Common myeloid progenitor, CD34-positive (primary cell): ENCODE measurements around the gene CD160.

Experiments used
- CTCF ChIA-PET: fragments of 350-600 bp; sonication (Branson Sonifier 250); formaldehyde crosslinking; loops from one replicate; lab custom pipeline; 2021; ENCODE audit warnings: antibody characterized with exemption; lab: Charles Lee
- POLR2A ChIA-PET: fragments of 350-600 bp; sonication (Branson Sonifier 250); formaldehyde crosslinking; loops from one replicate; lab custom pipeline; 2021; ENCODE audit warnings: antibody characterized with exemption; lab: Charles Lee
- DNase-seq, 3 donors: peaks; one replicate each; pipeline versions ENCODE4 v3.0.0 to v3.0.0-alpha.2; 2013
- H3K27ac ChIP-seq, 2 experiments: 1 replicate in 1 of 2; 2 replicates in 1 of 2; pipeline ENCODE4 v1.7.0; 2013; ENCODE audit warnings: inconsistent platforms in 2 of 2, low read length in 2 of 2, mild to moderate bottlenecking in 2 of 2, low read depth in 1 of 2, moderate library complexity in 1 of 2; ENCODE audit not compliant: severe bottlenecking in 2 of 2, insufficient read depth in 1 of 2, poor library complexity in 1 of 2
- H3K27me3 ChIP-seq, 5 experiments: replicated peaks in 2 of 5; 1 replicate in 3 of 5; 2 replicates in 2 of 5; pipeline versions ENCODE4 v1.6.1 to v1.7.0; 2013; ENCODE audit warnings: low read length in 4 of 5, mild to moderate bottlenecking in 2 of 5, moderate library complexity in 2 of 5, inconsistent platforms in 1 of 5; ENCODE audit not compliant: insufficient read depth in 5 of 5, control insufficient read depth in 4 of 5
- H3K36me3 ChIP-seq, 4 experiments: 1 replicate in 2 of 4; 2 replicates in 2 of 4; pipeline versions ENCODE4 v1.6.1 to v1.7.0; 2013; ENCODE audit warnings: low read length in 3 of 4, control low read depth in 1 of 4, mild to moderate bottlenecking in 1 of 4; ENCODE audit not compliant: control insufficient read depth in 4 of 4, insufficient read depth in 4 of 4
- H3K4me1 ChIP-seq, 4 experiments: 1 replicate in 3 of 4; 2 replicates in 1 of 4; pipeline versions ENCODE4 v1.6.1 to v1.7.1; 2013; ENCODE audit warnings: low read length in 3 of 4, mild to moderate bottlenecking in 3 of 4, control low read depth in 1 of 4, inconsistent platforms in 1 of 4, moderate library complexity in 1 of 4; ENCODE audit not compliant: control insufficient read depth in 4 of 4, insufficient read depth in 4 of 4; ENCODE audit errors: control extremely low read depth in 1 of 4
- H3K4me3 ChIP-seq, 7 experiments: 1 replicate in 4 of 7; 2 replicates in 3 of 7; pipeline versions ENCODE4 v1.5.1 to v1.7.0; 2013; ENCODE audit warnings: mild to moderate bottlenecking in 7 of 7, low read length in 6 of 7, moderate library complexity in 6 of 7, inconsistent platforms in 2 of 7, low read depth in 2 of 7, control low read depth in 1 of 7; ENCODE audit not compliant: insufficient read depth in 4 of 7, control insufficient read depth in 1 of 7; ENCODE audit errors: extremely low read depth in 1 of 7
- H3K9me3 ChIP-seq, 5 experiments: 1 replicate in 4 of 5; 2 replicates in 1 of 5; pipeline versions ENCODE4 v1.6.1 to v1.7.1; 2013; ENCODE audit warnings: low read length in 4 of 5, mild to moderate bottlenecking in 2 of 5, inconsistent platforms in 1 of 5, low read depth in 1 of 5, moderate library complexity in 1 of 5; ENCODE audit not compliant: control insufficient read depth in 4 of 5, insufficient read depth in 2 of 5; ENCODE audit errors: control extremely low read depth in 1 of 5
- WGBS: methylation state at CpG from one replicate; pipeline ENCODE4 v1.1.5; 2013; ENCODE audit not compliant: insufficient coverage; 5-methylcytosine and 5-hydroxymethylcytosine counted together

The CD160 gene

DNA sequence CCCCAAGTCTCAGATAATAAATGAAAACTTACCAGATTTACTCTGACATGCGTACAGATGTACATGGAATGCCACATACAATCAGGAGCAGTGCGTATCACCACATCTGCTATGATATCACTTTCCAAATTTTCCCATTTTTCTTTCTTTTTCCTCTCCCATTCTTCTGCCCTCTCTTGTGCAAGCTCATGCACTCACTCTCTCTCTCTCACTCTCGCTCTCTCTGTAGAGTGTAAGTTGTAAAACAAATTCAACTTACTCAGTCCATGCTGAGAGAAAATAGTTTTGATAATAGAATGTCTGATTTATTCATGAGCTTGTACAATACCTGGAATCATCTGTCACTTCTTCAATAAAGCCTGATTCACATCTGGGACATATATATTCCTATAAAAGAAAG lies 69.3 kb downstream of the CD160 start:
- no peak overlapping the region for H3K4me3 ChIP-seq
- peaks cover 4 to 19% (median 12%) of the 10 kb centered on the region in 4 experiments for H3K36me3 ChIP-seq
- ChIA-PET CTCF (no interaction called here), POLR2A (no interaction called here)
- H3K9me3 ChIP-seq: no peaks in the 10 kb centered on the region
- H3K27ac ChIP-seq: no peak overlapping the region
- no peak for DNase-seq
- WGBS: 100% methylated on average over 1 of the region's 3 CpGs
- H3K4me1 ChIP-seq: no peaks in the 10 kb centered on the region
- no peaks in the 10 kb centered on the region for H3K27me3 ChIP-seq
